GM12878 (cell line): Measurements from ENCODE around the gene ATP6V0D1. TPM values are rescaled to one million over a fixed set of nuclear protein-coding genes. Genes with fewer than 3 reads are reported as not detected.

Experiments
- BCL11A ChIP-seq: IDR thresholded peaks from 2 replicates; pipeline ENCODE4 v1.6.1; 2011; ENCODE audit warnings: low read depth, low read length
- CEBPB ChIP-seq, 2 experiments: fragments of 150-350 bp in 1 of 2; IDR thresholded peaks; 2 replicates each; pipeline ENCODE4 v1.6.1; 2012 to 2014; ENCODE audit warnings: low read depth in 2 of 2, low read length in 2 of 2, borderline replicate concordance in 1 of 2, inconsistent platforms in 1 of 2
- DPF2 ChIP-seq: fragments of 450-650 bp; IDR thresholded peaks from 2 replicates; pipeline ENCODE4 v1.6.1; 2017; ENCODE audit warnings: mild to moderate bottlenecking
- ETV6 ChIP-seq, 2 experiments: fragments of 450-650 bp in 1 of 2; IDR thresholded peaks in 1 of 2; conservative IDR thresholded peaks in 1 of 2; 2 replicates each; pipeline ENCODE4 v1.6.1; 2014; ENCODE audit warnings: antibody characterized with exemption in 1 of 2, borderline replicate concordance in 1 of 2, low read depth in 1 of 2, mild to moderate bottlenecking in 1 of 2, moderate library complexity in 1 of 2
- HDAC2 ChIP-seq: fragments of 200-600 bp; sonication (generic); IDR thresholded peaks from 2 replicates; pipeline ENCODE4 v1.6.1; 2017
- JUNB ChIP-seq: IDR thresholded peaks from 2 replicates; pipeline ENCODE4 v1.6.1; 2016; ENCODE audit warnings: antibody characterized with exemption, mild to moderate bottlenecking
- KAT2A ChIP-seq: conservative IDR thresholded peaks from 2 replicates; pipeline ENCODE4 v1.6.1; 2011; ENCODE audit warnings: low read depth, low read length; ENCODE audit not compliant: control insufficient read depth
- MYB ChIP-seq: fragments of 150-350 bp; IDR thresholded peaks from 2 replicates; pipeline ENCODE4 v1.6.1; 2014; ENCODE audit warnings: mild to moderate bottlenecking, low read depth, low read length, borderline replicate concordance
- NFXL1 ChIP-seq: fragments of 450-650 bp; IDR thresholded peaks from 2 replicates; pipeline ENCODE4 v1.6.1; 2017; ENCODE audit warnings: antibody characterized with exemption, mild to moderate bottlenecking, borderline replicate concordance
- NR2C1 ChIP-seq: fragments of 450-650 bp; IDR thresholded peaks from 2 replicates; pipeline ENCODE4 v1.6.1; 2017; ENCODE audit warnings: antibody characterized with exemption, mild to moderate bottlenecking, moderate library complexity
- PAX5 ChIP-seq: IDR thresholded peaks from 2 replicates; pipeline ENCODE4 v1.6.1; 2011; ENCODE audit warnings: low read depth, low read length, borderline replicate concordance
- PAX8 ChIP-seq: fragments of 450-650 bp; IDR thresholded peaks from 2 replicates; pipeline ENCODE4 v1.6.1; 2017; ENCODE audit warnings: mild to moderate bottlenecking, moderate library complexity
- POLR2AphosphoS5 ChIP-seq: IDR thresholded peaks from 2 replicates; pipeline ENCODE4 v1.6.1; 2011; ENCODE audit warnings: mild to moderate bottlenecking, low read length, inconsistent platforms
- RAD21 ChIP-seq: IDR thresholded peaks from 2 replicates; pipeline ENCODE4 v1.6.1; 2011; ENCODE audit warnings: mild to moderate bottlenecking, low read depth, low read length, moderate library complexity; ENCODE audit not compliant: insufficient read depth
- RFX5 ChIP-seq: IDR thresholded peaks from 2 replicates; pipeline ENCODE4 v1.6.1; 2011; ENCODE audit warnings: low read depth, low read length, improper control_type of control experiment
- SIN3A ChIP-seq: IDR thresholded peaks from 2 replicates; pipeline ENCODE4 v1.6.1; 2012; ENCODE audit warnings: low read depth, low read length, improper control_type of control experiment
- SREBF2 ChIP-seq: IDR thresholded peaks from 2 replicates; pipeline ENCODE4 v1.6.1; 2012; ENCODE audit warnings: mild to moderate bottlenecking, low read length
- SUZ12 ChIP-seq: fragments of 200-600 bp; sonication (generic); IDR thresholded peaks from one replicate; pipeline ENCODE4 v1.6.1; 2018; ENCODE audit warnings: antibody characterized with exemption, mild to moderate bottlenecking; ENCODE audit not compliant: unreplicated experiment
- TARDBP ChIP-seq: IDR thresholded peaks from 2 replicates; pipeline ENCODE4 v1.6.1; 2016; ENCODE audit warnings: borderline replicate concordance
- ZBED1 ChIP-seq: IDR thresholded peaks from 2 replicates; pipeline ENCODE4 v1.6.1; 2016; ENCODE audit warnings: borderline replicate concordance
- ZNF207 ChIP-seq: fragments of 450-650 bp; IDR thresholded peaks from 2 replicates; pipeline ENCODE4 v1.6.1; 2014; ENCODE audit warnings: antibody characterized with exemption, mild to moderate bottlenecking, borderline replicate concordance
- ZZZ3 ChIP-seq: IDR thresholded peaks from 2 replicates; pipeline ENCODE4 v1.6.1; 2011; ENCODE audit warnings: low read depth; ENCODE audit not compliant: control insufficient read depth, insufficient read length
- polyA plus RNA-seq, 11 experiments: library from polyadenylated mRNA; depleted of rRNA in 4 of 11; unstranded in 6 of 11; stranded (reverse) in 5 of 11; fragments of >200 nt; fragmentation: Nextera tagmentation in 4 of 11; fragmentation: Illumina TruSeq in 1 of 11; extraction: Ambion mirVana in 4 of 11; extraction: Trizol in 1 of 11; gene quantifications; 1 replicate in 1 of 11; 2 replicates in 10 of 11; pipeline versions ENCODE4 v1.2.1 to v1.2.3, GENCODE V29; 2011 to 2016; ENCODE audit warnings: inconsistent platforms in 2 of 11, missing spikeins in 2 of 11, low read depth in 1 of 11
- total RNA-seq, 4 experiments: library from RNA; depleted of rRNA in 3 of 4; stranded (reverse); fragments of >200 nt in 3 of 4; fragmentation: Illumina TruSeq in 1 of 4; extraction: Trizol in 1 of 4; gene quantifications; 2 replicates each; pipeline versions ENCODE4 v1.2.1 to v1.2.3, GENCODE V29; 2013 to 2021
- TF ChIP-seq, protein P1 (sequence below): IDR thresholded peaks from 2 replicates; pipeline ENCODE4 v1.6.1; 2011; ENCODE audit warnings: low read depth, mild to moderate bottlenecking, low read length, moderate library complexity, borderline replicate concordance; ENCODE audit errors: extremely low read depth
- TF ChIP-seq, protein P2 (sequence below): fragments of 450-650 bp; IDR thresholded peaks from 2 replicates; pipeline ENCODE4 v1.6.1; 2018; ENCODE audit warnings: borderline replicate concordance, mild to moderate bottlenecking; ENCODE audit not compliant: partially characterized antibody
- TF ChIP-seq, protein P3 (sequence below): fragments of 450-650 bp; formaldehyde crosslinking; IDR thresholded peaks from 2 replicates; pipeline ENCODE4 v1.4.0; 2022; ENCODE audit warnings: mild to moderate bottlenecking, moderate library complexity

Gene ATP6V0D1
- total and polyA plus RNA-seq, 10 of the 15 experiments (the other 5 are each of a cell fraction or from before 2014, with no cell fraction given), result 28.1 to 141 (median 70.3) TPM

DNA sequence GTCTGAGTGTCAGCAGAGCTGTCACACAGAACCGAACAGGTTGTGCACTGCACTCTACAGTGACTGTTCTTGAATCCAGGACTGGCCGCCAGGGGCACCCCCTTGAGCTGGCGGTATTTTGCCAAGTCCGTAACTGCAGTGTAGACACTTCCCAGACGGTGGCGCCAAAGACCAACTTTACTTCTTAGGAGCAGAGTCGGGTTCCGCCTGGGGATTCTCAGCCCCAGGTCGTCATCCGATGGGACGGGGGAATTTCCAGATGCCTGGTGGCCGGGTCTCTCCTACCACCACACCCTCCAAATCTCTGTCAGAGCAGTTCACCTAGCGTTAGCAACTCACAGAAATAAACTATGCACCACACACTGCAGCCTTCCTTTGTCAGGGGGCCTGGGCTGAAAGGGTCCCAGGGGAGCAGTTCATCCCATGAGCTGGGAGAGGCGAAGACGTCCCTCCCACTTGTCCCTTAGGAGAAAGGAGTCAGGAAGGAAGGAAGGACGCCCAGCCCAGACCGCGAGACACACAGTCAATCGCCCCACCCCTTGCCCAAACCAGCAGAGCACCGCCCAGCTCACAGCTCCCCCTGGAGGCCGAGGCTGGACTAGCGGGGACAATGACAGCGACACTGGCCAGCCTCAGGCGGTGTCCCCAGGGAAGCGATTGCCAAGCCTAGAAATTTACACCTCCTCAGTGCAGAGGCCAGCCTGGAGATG lies 40.3 kb upstream of the ATP6V0D1 start (continued):
- TF ChIP-seq SUZ12 (no peak), TARDBP (no peak), SREBF2 (no peak), NFXL1 (no peak), ZBED1 (no peak), ZZZ3 (no peak), SIN3A (no peak; the same call in 1 of the 2 replicates), DPF2 (peak; percentile 90), ZNF207 (no peak; the same call in none of the 2 replicates), NR2C1 (no peak), RFX5 (0 out of 2 replicates have a peak, but pooled peaks have one; percentile 20), PAX8 (no peak), CEBPB (IDR thresholded peaks at IDR 0.05; ENCODE audit: borderline replicate concordance in 1 of 2, low read depth in 2 of 2, low read length in 2 of 2) (no peak), RAD21 (peak; percentile 83), BCL11A (no peak), KAT2A (no peak), POLR2AphosphoS5 (peak; percentile 30; the same call in 1 of the 2 replicates), MYB (no peak), JUNB (no peak), HDAC2 (no peak), PAX5 (peak; percentile 86), ETV6 (conservative IDR thresholded peaks at IDR 0.05 in 1 of 2, IDR thresholded peaks at IDR 0.05 in 1 of 2; ENCODE audit: borderline replicate concordance in 1 of 2, low read depth in 1 of 2) (no peak)
- TF ChIP-seq, protein P1, sequence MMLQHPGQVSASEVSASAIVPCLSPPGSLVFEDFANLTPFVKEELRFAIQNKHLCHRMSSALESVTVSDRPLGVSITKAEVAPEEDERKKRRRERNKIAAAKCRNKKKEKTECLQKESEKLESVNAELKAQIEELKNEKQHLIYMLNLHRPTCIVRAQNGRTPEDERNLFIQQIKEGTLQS, result no peak
- TF ChIP-seq, protein P2, sequence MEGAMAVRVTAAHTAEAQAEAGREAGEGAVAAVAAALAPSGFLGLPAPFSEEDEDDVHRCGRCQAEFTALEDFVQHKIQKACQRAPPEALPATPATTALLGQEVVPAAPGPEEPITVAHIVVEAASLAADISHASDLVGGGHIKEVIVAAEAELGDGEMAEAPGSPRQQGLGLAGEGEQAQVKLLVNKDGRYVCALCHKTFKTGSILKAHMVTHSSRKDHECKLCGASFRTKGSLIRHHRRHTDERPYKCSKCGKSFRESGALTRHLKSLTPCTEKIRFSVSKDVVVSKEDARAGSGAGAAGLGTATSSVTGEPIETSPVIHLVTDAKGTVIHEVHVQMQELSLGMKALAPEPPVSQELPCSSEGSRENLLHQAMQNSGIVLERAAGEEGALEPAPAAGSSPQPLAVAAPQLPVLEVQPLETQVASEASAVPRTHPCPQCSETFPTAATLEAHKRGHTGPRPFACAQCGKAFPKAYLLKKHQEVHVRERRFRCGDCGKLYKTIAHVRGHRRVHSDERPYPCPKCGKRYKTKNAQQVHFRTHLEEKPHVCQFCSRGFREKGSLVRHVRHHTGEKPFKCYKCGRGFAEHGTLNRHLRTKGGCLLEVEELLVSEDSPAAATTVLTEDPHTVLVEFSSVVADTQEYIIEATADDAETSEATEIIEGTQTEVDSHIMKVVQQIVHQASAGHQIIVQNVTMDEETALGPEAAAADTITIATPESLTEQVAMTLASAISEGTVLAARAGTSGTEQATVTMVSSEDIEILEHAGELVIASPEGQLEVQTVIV, result no peak
- TF ChIP-seq, protein P3, sequence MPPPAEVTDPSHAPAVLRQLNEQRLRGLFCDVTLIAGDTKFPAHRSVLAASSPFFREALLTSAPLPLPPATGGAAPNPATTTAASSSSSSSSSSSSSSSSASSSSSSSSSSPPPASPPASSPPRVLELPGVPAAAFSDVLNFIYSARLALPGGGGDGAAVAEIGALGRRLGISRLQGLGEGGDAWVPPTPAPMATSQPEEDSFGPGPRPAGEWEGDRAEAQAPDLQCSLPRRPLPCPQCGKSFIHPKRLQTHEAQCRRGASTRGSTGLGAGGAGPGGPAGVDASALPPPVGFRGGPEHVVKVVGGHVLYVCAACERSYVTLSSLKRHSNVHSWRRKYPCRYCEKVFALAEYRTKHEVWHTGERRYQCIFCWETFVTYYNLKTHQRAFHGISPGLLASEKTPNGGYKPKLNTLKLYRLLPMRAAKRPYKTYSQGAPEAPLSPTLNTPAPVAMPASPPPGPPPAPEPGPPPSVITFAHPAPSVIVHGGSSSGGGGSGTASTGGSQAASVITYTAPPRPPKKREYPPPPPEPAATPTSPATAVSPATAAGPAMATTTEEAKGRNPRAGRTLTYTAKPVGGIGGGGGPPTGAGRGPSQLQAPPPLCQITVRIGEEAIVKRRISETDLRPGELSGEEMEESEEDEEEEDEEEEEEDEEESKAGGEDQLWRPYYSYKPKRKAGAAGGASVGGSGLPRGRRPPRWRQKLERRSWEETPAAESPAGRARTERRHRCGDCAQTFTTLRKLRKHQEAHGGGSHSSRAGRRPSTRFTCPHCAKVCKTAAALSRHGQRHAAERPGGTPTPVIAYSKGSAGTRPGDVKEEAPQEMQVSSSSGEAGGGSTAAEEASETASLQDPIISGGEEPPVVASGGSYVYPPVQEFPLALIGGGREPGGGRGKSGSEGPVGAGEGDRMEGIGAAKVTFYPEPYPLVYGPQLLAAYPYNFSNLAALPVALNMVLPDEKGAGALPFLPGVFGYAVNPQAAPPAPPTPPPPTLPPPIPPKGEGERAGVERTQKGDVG (CRISPR knock-in tag), result no peak
